ENCODE data around the gene TOR1A. TPM values are rescaled to one million over a fixed set of nuclear protein-coding genes. Genes with fewer than 3 reads are reported as not detected.

The TOR1A gene
- total and polyA plus RNA-seq, 11 donors = 10.5 to 27.3 (median 15.7) TPM

- DNase-seq = peak in 1 of 5 donors; percentile 24
- Histone ChIP-seq H3K4me3 (no peak overlapping the region), H3K36me3 (peaks cover 0 to 87% (median 62%) of the 10 kb centered on the region in 9 donors), H3K4me1 (peaks cover 0 to 24% (median 0%) of the 10 kb centered on the region in 12 donors), H3K9me3 (no peaks in the 10 kb centered on the region), H3K27ac (no peak overlapping the region), H3K27me3 (no peaks in the 10 kb centered on the region)
- WGBS, 4 donors = 74 to 79% (median 77%) methylated on average over 11 of the region's 11 CpGs
- ATAC-seq = no peak
- intact Hi-C loops (cut with DNase I) = no loop called here
- no peak for TF ChIP-seq POLR2A (IDR thresholded peaks at IDR 0.05)
Measured at GRCh38 chr9:129809346-129809745, 14.6 kb downstream of the TOR1A start.

DNA sequence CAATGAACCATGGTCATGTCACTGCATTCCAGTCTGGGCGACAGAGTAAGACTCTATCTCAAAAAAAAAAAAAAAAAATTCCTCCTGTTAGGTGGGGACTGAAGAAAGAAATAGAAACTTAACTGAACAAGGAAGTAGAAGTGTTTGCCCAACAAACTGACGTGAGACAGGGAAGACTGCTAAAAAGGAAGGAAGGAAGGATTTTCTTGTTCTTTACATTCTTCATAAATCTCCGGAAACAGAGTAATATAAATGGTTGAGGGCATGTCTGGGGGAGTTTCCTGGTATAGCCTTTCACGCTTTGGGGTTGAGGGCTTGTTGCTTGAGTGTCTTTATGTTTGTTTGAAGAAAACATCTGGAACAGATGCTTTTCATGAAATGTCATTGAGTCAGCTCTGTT is 17.9 kb downstream of the TOR1A start:
- H3K9me3 ChIP-seq = no peaks in the 10 kb centered on the region
- no peaks in the 10 kb centered on the region for H3K27me3 ChIP-seq
- WGBS, 4 donors = 64 to 80% (median 77%) methylated on average over 4 of the region's 4 CpGs
- peak overlapping the region in 1 of 12 donors; percentile 3 for H3K4me3 ChIP-seq
- H3K4me1 ChIP-seq = peaks cover 0 to 32% (median 8%) of the 10 kb centered on the region in 12 donors
- no peak for TF ChIP-seq POLR2A (IDR thresholded peaks at IDR 0.05)
- TF ChIP-seq, protein P1, sequence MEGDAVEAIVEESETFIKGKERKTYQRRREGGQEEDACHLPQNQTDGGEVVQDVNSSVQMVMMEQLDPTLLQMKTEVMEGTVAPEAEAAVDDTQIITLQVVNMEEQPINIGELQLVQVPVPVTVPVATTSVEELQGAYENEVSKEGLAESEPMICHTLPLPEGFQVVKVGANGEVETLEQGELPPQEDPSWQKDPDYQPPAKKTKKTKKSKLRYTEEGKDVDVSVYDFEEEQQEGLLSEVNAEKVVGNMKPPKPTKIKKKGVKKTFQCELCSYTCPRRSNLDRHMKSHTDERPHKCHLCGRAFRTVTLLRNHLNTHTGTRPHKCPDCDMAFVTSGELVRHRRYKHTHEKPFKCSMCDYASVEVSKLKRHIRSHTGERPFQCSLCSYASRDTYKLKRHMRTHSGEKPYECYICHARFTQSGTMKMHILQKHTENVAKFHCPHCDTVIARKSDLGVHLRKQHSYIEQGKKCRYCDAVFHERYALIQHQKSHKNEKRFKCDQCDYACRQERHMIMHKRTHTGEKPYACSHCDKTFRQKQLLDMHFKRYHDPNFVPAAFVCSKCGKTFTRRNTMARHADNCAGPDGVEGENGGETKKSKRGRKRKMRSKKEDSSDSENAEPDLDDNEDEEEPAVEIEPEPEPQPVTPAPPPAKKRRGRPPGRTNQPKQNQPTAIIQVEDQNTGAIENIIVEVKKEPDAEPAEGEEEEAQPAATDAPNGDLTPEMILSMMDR (IDR thresholded peaks at IDR 0.05) = no peak
- intact Hi-C loops (cut with DNase I) = no loop called here
- no peak for DNase-seq
- peaks cover 0 to 59% (median 36%) of the 10 kb centered on the region in 9 donors for H3K36me3 ChIP-seq
- H3K27ac ChIP-seq = peak overlapping the region in 1 of 12 donors; percentile 37
- no peak for ATAC-seq

- Histone ChIP-seq H3K27me3 (no peaks in the 10 kb centered on the region), H3K4me3 (peak overlapping the region; percentile 72 to 98 (median 88)), H3K36me3 (peaks cover 0 to 35% (median 14%) of the 10 kb centered on the region in 9 donors), H3K27ac (peak overlapping the region in 10 of 12 donors; percentile 80 to 93 (median 86)), H3K9me3 (no peaks in the 10 kb centered on the region), H3K4me1 (peaks cover 0 to 32% (median 8%) of the 10 kb centered on the region in 12 donors)
- WGBS, 4 donors = 1 to 5% (median 2%) methylated on average over 13 to 14 of the region's 14 CpGs
- peak in 1 of 5 donors; percentile 13 for DNase-seq
- no peak for TF ChIP-seq POLR2A (IDR thresholded peaks at IDR 0.05)
- TF ChIP-seq, protein P1 (IDR thresholded peaks at IDR 0.05) = no peak
- no peak for ATAC-seq
- intact Hi-C loops (cut with DNase I) = loop anchor here in 2 of 10 donors (1.0 to 2.0 kb wide), 2 partner anchors 19 to 32 kb away; partner anchors contain the start of genes C9orf78 (in 1 of the 2) and USP20 (in 1 of the 2)
Measured at GRCh38 chr9:129803676-129804060, 20.3 kb downstream of the TOR1A start.

- Histone ChIP-seq H3K27me3 (no peaks in the 10 kb centered on the region), H3K4me3 (peak within 1 kb of the TSS; percentile 72 to 98 (median 88)), H3K9me3 (no peaks in the 10 kb centered on the region), H3K36me3 (peaks cover 0 to 33% (median 13%) of the 10 kb centered on the region in 9 donors), H3K27ac (peak within 1 kb of the TSS; percentile 61 to 93 (median 86)), H3K4me1 (peaks cover 0 to 32% (median 8%) of the 10 kb centered on the region in 12 donors)
- peak; percentile 96 to 99 (median 99) for ATAC-seq
- WGBS, 4 donors = 0 to 1% (median 1%) methylated on average over 47 to 93 of the region's 93 CpGs
- DNase-seq = peak; percentile 94 to 97 (median 95)
- intact Hi-C loops (cut with DNase I) = loop anchor here in 2 of 10 donors (1.0 to 2.0 kb wide), 2 partner anchors 20 to 32 kb away; partner anchors contain the start of genes C9orf78 (in 1 of the 2) and USP20 (in 1 of the 2)
- TF ChIP-seq, protein P1 (IDR thresholded peaks at IDR 0.05) = no peak
- peak in 1 of 2 donors; percentile 71 for TF ChIP-seq POLR2A (IDR thresholded peaks at IDR 0.05)
Measured at GRCh38 chr9:129802833-129803675, 20.9 kb downstream of the TOR1A start, which contains the start of gene TOR1B. TOR1B (plus strand) TSS chr9:129803184; CDS start chr9:129803213, 29 bp downstream.
